Stomach (tissue), 4 donors: ENCODE measurements around the gene CCNYL1.
"Not testable (repeated sequence)": the region's sequence is repeated elsewhere in the genome, so short reads cannot be mapped to it uniquely, and the experiment has no call there.

Source experiments
- POLR2A ChIP-seq, 4 donors: fragments of 450-650 bp; IDR thresholded peaks; one replicate each; pipeline ENCODE4 v1.6.1; 2016; ENCODE audit warnings: antibody characterized with exemption in 4 of 4, control low read depth in 2 of 4, mild to moderate bottlenecking in 1 of 4, moderate library complexity in 1 of 4
- TF ChIP-seq, protein P1 (sequence below), 7 experiments: fragments of 450-650 bp in 4 of 7; fragments of 200-600 bp in 3 of 7; sonication (generic) in 3 of 7; IDR thresholded peaks; one replicate each; pipeline ENCODE4 v1.5.1; 2016 to 2019; ENCODE audit warnings: antibody characterized with exemption in 7 of 7, control low read depth in 2 of 7, mild to moderate bottlenecking in 1 of 7

DNA sequence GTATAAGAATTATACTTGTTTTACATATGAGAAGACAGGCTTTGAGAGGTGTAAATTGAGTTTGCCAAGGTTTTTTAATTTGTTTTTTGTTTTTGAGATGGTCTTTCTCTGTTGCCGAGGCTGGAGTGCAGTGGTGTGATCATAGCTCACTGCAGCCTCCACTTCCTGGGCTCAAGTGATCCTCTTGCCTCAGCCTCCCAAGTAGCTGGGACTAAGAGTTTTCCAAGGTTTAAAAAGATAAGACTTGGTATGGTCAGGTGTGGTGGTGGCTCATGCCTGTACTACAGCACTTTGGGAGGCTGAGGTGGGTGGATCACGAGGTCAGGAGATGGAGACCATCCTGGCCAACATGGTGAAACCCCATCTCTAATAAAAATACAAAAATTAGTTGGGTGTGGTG lies 8.2 kb downstream of the CCNYL1 start:
- TF ChIP-seq POLR2A (IDR thresholded peaks at IDR 0.05): not testable (repeated sequence)
- TF ChIP-seq, protein P1, sequence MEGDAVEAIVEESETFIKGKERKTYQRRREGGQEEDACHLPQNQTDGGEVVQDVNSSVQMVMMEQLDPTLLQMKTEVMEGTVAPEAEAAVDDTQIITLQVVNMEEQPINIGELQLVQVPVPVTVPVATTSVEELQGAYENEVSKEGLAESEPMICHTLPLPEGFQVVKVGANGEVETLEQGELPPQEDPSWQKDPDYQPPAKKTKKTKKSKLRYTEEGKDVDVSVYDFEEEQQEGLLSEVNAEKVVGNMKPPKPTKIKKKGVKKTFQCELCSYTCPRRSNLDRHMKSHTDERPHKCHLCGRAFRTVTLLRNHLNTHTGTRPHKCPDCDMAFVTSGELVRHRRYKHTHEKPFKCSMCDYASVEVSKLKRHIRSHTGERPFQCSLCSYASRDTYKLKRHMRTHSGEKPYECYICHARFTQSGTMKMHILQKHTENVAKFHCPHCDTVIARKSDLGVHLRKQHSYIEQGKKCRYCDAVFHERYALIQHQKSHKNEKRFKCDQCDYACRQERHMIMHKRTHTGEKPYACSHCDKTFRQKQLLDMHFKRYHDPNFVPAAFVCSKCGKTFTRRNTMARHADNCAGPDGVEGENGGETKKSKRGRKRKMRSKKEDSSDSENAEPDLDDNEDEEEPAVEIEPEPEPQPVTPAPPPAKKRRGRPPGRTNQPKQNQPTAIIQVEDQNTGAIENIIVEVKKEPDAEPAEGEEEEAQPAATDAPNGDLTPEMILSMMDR (IDR thresholded peaks at IDR 0.05): not testable (repeated sequence)
